PFSK-1 (cell line): ENCODE data around the gene REG1A. TPM values are rescaled to one million over a fixed set of nuclear protein-coding genes. Genes with fewer than 3 reads are reported as not detected.

Experiments used
- FOXP2 ChIP-seq: optimal IDR thresholded peaks from 2 replicates; pipeline ENCODE3; 2011; ENCODE audit warnings: borderline replicate concordance, control low read depth, inconsistent platforms; ENCODE audit not compliant: insufficient read depth; ENCODE audit errors: extremely low read length, extremely low read depth
- POLR2AphosphoS5 ChIP-seq: IDR thresholded peaks from 2 replicates; pipeline ENCODE4 v1.6.1; 2012; ENCODE audit warnings: low read depth, mild to moderate bottlenecking, control low read depth, low read length, moderate library complexity
- SIN3A ChIP-seq: IDR thresholded peaks from 2 replicates; pipeline ENCODE4 v1.6.1; 2012; ENCODE audit warnings: mild to moderate bottlenecking, low read length, moderate library complexity, borderline replicate concordance; ENCODE audit not compliant: insufficient read depth
- TAF1 ChIP-seq: IDR thresholded peaks from 2 replicates; pipeline ENCODE4 v1.6.1; 2012; ENCODE audit warnings: low read length, control low read depth, borderline replicate concordance; ENCODE audit not compliant: insufficient read depth
- polyA plus RNA-seq: library from polyadenylated mRNA; unstranded; fragments of >200 nt; gene quantifications from one replicate; pipeline ENCODE4 v1.2.1, GENCODE V29; 2012; ENCODE audit warnings: low read depth, missing spikeins; ENCODE audit not compliant: insufficient read length
- TF ChIP-seq, protein P1 (sequence below), 2 experiments: IDR thresholded peaks; 2 replicates each; pipeline versions ENCODE4 v1.6.1 to v1.8.0; 2011 to 2012; ENCODE audit warnings: low read depth in 2 of 2, low read length in 2 of 2, control low read depth in 1 of 2, inconsistent platforms in 1 of 2, mild to moderate bottlenecking in 1 of 2, moderate library complexity in 1 of 2; ENCODE audit not compliant: insufficient read depth in 1 of 2

REG1A gene, protein sequence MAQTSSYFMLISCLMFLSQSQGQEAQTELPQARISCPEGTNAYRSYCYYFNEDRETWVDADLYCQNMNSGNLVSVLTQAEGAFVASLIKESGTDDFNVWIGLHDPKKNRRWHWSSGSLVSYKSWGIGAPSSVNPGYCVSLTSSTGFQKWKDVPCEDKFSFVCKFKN
- polyA plus RNA-seq = not detected

DNA sequence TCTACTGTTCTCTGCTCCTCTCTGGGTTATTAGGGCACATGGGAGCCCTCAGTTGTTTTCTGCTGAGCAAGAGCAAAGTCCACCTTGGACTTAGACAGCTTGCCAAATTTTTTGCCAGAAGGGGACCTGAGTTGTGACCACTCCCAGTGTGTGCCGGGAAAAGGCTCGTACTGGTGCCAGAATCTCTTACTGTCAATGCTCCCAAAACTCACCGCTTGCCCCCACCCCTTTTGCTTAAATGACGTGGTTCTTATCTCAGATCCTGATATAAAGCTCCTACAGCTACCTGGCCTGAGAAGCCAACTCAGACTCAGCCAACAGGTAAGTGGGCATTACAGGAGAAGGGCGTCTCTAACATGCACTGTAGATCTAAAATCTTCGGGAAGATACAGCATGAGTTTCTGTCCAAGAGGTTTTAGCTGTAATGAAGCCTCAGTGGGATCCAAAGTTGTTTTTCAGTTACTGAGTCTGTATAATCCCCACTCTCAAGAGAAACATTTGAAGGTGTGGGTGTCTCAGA, at the start of gene REG1A:
Gene REG1A, plus strand, starts transcription at position 295 of the 520 bp plus-strand sequence. CDS start 374 bp downstream, outside the sequence.
- no peak for TF ChIP-seq FOXP2
- no peak for TF ChIP-seq SIN3A
- no peak for TF ChIP-seq TAF1
- no peak for TF ChIP-seq POLR2AphosphoS5
- TF ChIP-seq, protein P1, sequence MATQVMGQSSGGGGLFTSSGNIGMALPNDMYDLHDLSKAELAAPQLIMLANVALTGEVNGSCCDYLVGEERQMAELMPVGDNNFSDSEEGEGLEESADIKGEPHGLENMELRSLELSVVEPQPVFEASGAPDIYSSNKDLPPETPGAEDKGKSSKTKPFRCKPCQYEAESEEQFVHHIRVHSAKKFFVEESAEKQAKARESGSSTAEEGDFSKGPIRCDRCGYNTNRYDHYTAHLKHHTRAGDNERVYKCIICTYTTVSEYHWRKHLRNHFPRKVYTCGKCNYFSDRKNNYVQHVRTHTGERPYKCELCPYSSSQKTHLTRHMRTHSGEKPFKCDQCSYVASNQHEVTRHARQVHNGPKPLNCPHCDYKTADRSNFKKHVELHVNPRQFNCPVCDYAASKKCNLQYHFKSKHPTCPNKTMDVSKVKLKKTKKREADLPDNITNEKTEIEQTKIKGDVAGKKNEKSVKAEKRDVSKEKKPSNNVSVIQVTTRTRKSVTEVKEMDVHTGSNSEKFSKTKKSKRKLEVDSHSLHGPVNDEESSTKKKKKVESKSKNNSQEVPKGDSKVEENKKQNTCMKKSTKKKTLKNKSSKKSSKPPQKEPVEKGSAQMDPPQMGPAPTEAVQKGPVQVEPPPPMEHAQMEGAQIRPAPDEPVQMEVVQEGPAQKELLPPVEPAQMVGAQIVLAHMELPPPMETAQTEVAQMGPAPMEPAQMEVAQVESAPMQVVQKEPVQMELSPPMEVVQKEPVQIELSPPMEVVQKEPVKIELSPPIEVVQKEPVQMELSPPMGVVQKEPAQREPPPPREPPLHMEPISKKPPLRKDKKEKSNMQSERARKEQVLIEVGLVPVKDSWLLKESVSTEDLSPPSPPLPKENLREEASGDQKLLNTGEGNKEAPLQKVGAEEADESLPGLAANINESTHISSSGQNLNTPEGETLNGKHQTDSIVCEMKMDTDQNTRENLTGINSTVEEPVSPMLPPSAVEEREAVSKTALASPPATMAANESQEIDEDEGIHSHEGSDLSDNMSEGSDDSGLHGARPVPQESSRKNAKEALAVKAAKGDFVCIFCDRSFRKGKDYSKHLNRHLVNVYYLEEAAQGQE (IDR thresholded peaks at IDR 0.05; ENCODE audit: insufficient read depth in 1 of 2, low read depth in 2 of 2, low read length in 2 of 2) = no peak

DNA sequence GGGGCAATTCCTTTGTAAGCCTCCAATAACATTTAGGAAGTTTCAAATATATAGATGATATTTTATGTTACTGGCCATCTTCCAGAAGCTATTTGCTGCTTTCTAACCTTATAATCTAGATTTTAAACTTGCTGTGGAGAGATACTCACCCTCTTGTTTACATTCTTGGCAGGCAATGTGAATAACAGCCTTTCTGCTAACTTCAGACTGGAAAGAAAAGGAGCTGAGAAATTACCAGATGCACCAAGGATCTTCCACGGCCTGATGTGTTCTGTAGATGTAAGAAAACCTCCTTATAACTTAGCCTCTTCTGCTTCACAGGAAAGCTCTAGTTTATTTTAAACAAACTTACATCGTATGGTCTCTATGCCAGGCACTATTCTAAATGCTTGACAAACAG, 49.2 kb upstream of the REG1A start:
- TF ChIP-seq SIN3A (no peak), POLR2AphosphoS5 (no peak), FOXP2 (no peak), TAF1 (no peak)
- TF ChIP-seq, protein P1 (IDR thresholded peaks at IDR 0.05; ENCODE audit: insufficient read depth in 1 of 2, low read depth in 2 of 2, low read length in 2 of 2) = no peak

DNA sequence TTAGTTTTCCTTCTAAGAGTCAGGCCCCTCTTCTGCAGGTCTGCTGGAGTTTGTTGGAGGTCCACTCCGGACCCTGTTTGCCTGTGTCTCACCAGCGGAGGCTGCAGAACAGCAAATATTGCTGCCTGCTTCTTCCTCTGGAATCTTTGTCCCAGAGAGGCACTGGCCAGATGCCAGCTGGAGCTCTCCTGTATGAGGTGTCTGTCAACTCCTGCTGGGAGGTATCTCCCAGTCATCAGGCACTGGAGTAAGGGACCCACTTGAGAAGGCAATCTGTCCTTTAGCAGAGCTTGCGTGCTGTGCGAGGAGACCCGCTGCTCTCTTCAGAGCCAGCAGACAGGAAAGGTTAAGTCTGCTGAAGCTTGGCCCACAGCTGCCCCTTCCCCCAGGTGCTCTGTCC, 37.3 kb upstream of the REG1A start:
- TF ChIP-seq, protein P1 (IDR thresholded peaks at IDR 0.05; ENCODE audit: insufficient read depth in 1 of 2, low read depth in 2 of 2, low read length in 2 of 2) = no peak
- no peak for TF ChIP-seq FOXP2
- no peak for TF ChIP-seq SIN3A
- no peak for TF ChIP-seq POLR2AphosphoS5
- no peak for TF ChIP-seq TAF1

DNA sequence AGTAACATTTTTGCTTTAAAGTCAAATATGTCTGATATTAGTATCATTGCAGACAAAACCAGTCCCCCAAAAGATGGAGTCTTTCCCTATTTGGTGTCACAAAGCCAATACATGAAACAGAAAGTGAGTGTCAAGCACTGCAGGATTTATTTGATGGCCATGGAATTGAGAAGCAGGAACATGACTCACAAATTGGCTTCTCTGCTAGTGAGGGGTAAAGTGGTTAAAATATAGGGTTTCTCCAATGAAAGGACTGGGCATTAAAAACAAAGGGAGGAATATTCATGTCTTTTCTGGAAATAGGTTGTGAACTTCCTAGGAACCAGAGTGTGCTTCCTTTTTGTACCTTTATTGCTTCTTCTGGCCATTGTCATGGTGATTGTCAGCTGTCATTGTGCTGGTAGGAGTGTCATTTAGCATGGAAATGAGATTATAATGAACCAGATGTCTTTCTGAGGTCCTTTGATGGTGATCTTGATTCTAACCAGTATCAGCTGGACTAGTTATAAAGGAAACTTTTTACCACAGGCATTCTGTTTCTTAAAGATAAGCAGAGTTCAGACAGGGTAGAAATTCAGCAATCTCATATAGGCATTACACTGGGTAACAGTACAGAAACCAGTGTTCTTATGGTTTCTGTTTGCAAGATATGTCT, 36.6 kb upstream of the REG1A start:
- no peak for TF ChIP-seq TAF1
- no peak for TF ChIP-seq SIN3A
- no peak for TF ChIP-seq POLR2AphosphoS5
- TF ChIP-seq FOXP2 = no peak
- TF ChIP-seq, protein P1 (IDR thresholded peaks at IDR 0.05; ENCODE audit: insufficient read depth in 1 of 2, low read depth in 2 of 2, low read length in 2 of 2) = no peak
